ENCODE measurements around the gene MARK1. TPM values are rescaled to one million over a fixed set of nuclear protein-coding genes. Genes with fewer than 3 reads are reported as not detected.
"Not testable (repeated sequence)": the region's sequence is repeated elsewhere in the genome, so short reads cannot be mapped to it uniquely, and the experiment has no call there.

Gene MARK1
- total and polyA plus RNA-seq, 7 donors, result 0.81 to 5.4 (median 2.6) TPM

- Histone ChIP-seq H3K27ac (no peak overlapping the region), H3K36me3 (ENCODE audit: insufficient read depth in 1 of 2, low read depth in 1 of 2) (no peaks in the 10 kb centered on the region), H3K9me3 (no peaks in the 10 kb centered on the region), H3K27me3 (ENCODE audit: insufficient read depth in 3 of 3, low read length in 2 of 3) (no peaks in the 10 kb centered on the region), H3K4me3 (no peak overlapping the region), H3K4me1 (no peaks in the 10 kb centered on the region)
- intact Hi-C loops (cut with DNase I), result no loop called here
- DNase-seq (no peak), ATAC-seq (no peak)
- 66 to 76% (median 71%) methylated on average over 2 of the region's 2 CpGs for WGBS, 3 donors
- no peak for TF ChIP-seq CTCF (IDR thresholded peaks at IDR 0.05)
Measured at GRCh38 chr1:220677251-220677650, 149.3 kb downstream of the MARK1 start.

GRCh38 chr1:220680085-220680687 is 152.2 kb downstream of the MARK1 start:
- DNase-seq (no peak), ATAC-seq (peak; percentile 64 to 84 (median 74))
- WGBS, 3 donors, result 29 to 33% (median 30%) methylated on average over 7 of the region's 7 CpGs
- peak; percentile 76 for TF ChIP-seq CTCF (IDR thresholded peaks at IDR 0.05)
- no peaks in the 10 kb centered on the region for H3K4me1 ChIP-seq
- H3K36me3 ChIP-seq (ENCODE audit: insufficient read depth in 1 of 2, low read depth in 1 of 2), result no peaks in the 10 kb centered on the region
- intact Hi-C loops (cut with DNase I), result loop anchor here (1.0 to 5.0 kb wide), 2 partner anchors 95 to 97 kb away; no protein-coding TSS in a partner anchor
- H3K4me3 ChIP-seq, result no peak overlapping the region
- no peaks in the 10 kb centered on the region for H3K27me3 ChIP-seq (ENCODE audit: insufficient read depth in 3 of 3, low read length in 2 of 3)
- no peak overlapping the region for H3K27ac ChIP-seq
- no peaks in the 10 kb centered on the region for H3K9me3 ChIP-seq

- H3K27ac ChIP-seq, result no peak overlapping the region
- H3K4me1 ChIP-seq, result no peaks in the 10 kb centered on the region
- H3K4me3 ChIP-seq, result no peak overlapping the region
- no peak for ATAC-seq
- TF ChIP-seq CTCF (IDR thresholded peaks at IDR 0.05), result no peak
- intact Hi-C loops (cut with DNase I), result loop anchor here in 1 of 2 donors (5.0 kb wide), 1 partner anchor 96 kb away; no protein-coding TSS in a partner anchor
- WGBS, 3 donors, result 70 to 78% (median 73%) methylated on average over 10 of the region's 10 CpGs
- no peak for DNase-seq
- no peaks in the 10 kb centered on the region for H3K27me3 ChIP-seq (ENCODE audit: insufficient read depth in 3 of 3, low read length in 2 of 3)
- H3K36me3 ChIP-seq (ENCODE audit: insufficient read depth in 1 of 2, low read depth in 1 of 2), result no peaks in the 10 kb centered on the region
- no peaks in the 10 kb centered on the region for H3K9me3 ChIP-seq
Measured at GRCh38 chr1:220681220-220681880, 153.4 kb downstream of the MARK1 start.

- intact Hi-C loops (cut with DNase I), result loop anchor here in 1 of 2 donors (5.0 kb wide), 1 partner anchor 94 kb away; no protein-coding TSS in a partner anchor
- WGBS, 3 donors, result 85 to 87% (median 86%) methylated on average over 17 of the region's 17 CpGs
- TF ChIP-seq CTCF (IDR thresholded peaks at IDR 0.05), result no peak
Measured at GRCh38 chr1:220682901-220683576, 155.1 kb downstream of the MARK1 start.

GRCh38 chr1:220683716-220684115 is 155.8 kb downstream of the MARK1 start:
- DNase-seq, result not testable (repeated sequence)
- intact Hi-C loops (cut with DNase I), result loop anchor here in 1 of 2 donors (5.0 kb wide), 1 partner anchor 94 kb away; no protein-coding TSS in a partner anchor

More at GRCh38 chr1:220682901-220683576, 155.1 kb downstream of the MARK1 start:
- Histone ChIP-seq H3K27ac (no peak overlapping the region), H3K9me3 (no peaks in the 10 kb centered on the region), H3K4me3 (no peak overlapping the region), H3K4me1 (no peaks in the 10 kb centered on the region), H3K36me3 (ENCODE audit: insufficient read depth in 1 of 2, low read depth in 1 of 2) (no peaks in the 10 kb centered on the region), H3K27me3 (ENCODE audit: insufficient read depth in 3 of 3, low read length in 2 of 3) (no peaks in the 10 kb centered on the region)
- no peak for ATAC-seq
- DNase-seq, result no peak

More at GRCh38 chr1:220683716-220684115, 155.8 kb downstream of the MARK1 start:
- not testable (repeated sequence) for H3K27me3 ChIP-seq (ENCODE audit: insufficient read depth in 3 of 3, low read length in 2 of 3); H3K36me3 ChIP-seq (ENCODE audit: insufficient read depth in 1 of 2, low read depth in 1 of 2); H3K4me3 ChIP-seq; H3K9me3 ChIP-seq; H3K4me1 ChIP-seq; H3K27ac ChIP-seq; ATAC-seq
- WGBS, 3 donors, result 93 to 96% (median 95%) methylated on average over 12 of the region's 12 CpGs

Data from psoas muscle (tissue), 8 donors.